Activated T-helper 1 cell treated with Interleukin-2 at 50 U/mL for 16 hours (primary cell): ENCODE data around the gene FGGY.
"Not testable (repeated sequence)": the region's sequence is repeated elsewhere in the genome, so short reads cannot be mapped to it uniquely, and the experiment has no call there.

ENCODE experiments used
- DNase-seq: peaks from one replicate; pipeline ENCODE4 v3.0.0-alpha.2; 2020; ENCODE audit warnings: low read depth

Gene FGGY

GRCh38 chr1:59288046-59288445, 8.8 kb upstream of the FGGY start:
- no peak for DNase-seq

- DNase-seq: no peak
Observed at GRCh38 chr1:59289570-59289969, 7.3 kb upstream of the FGGY start.

GRCh38 chr1:59290193-59290949, 6.5 kb upstream of the FGGY start:
- no peak for DNase-seq

- no peak for DNase-seq
Observed at GRCh38 chr1:59291561-59291960, 5.3 kb upstream of the FGGY start.

- DNase-seq: no peak
Observed at GRCh38 chr1:59292562-59292961, 4.3 kb upstream of the FGGY start.

- no peak for DNase-seq
Observed at GRCh38 chr1:59293206-59293605, 3.7 kb upstream of the FGGY start.

GRCh38 chr1:59293849-59294248, 3.0 kb upstream of the FGGY start:
- DNase-seq: no peak

GRCh38 chr1:59294423-59294822, 2.5 kb upstream of the FGGY start:
- no peak for DNase-seq

GRCh38 chr1:59295618-59296017, 1.3 kb upstream of the FGGY start:
- no peak for DNase-seq

- no peak for DNase-seq
Observed at GRCh38 chr1:59298026-59298583, 1.2 kb downstream of the FGGY start.

GRCh38 chr1:59298710-59299346, 1.9 kb downstream of the FGGY start:
- DNase-seq: no peak

GRCh38 chr1:59299670-59300069, 2.8 kb downstream of the FGGY start:
- DNase-seq: not testable (repeated sequence)

- no peak for DNase-seq
Observed at GRCh38 chr1:59302297-59302696, 5.4 kb downstream of the FGGY start.

- DNase-seq: no peak
Observed at GRCh38 chr1:59302871-59303270, 6.0 kb downstream of the FGGY start.

- DNase-seq: no peak
Observed at GRCh38 chr1:59305188-59305587, 8.3 kb downstream of the FGGY start.

- DNase-seq: no peak
Observed at GRCh38 chr1:59307591-59307990, 10.7 kb downstream of the FGGY start.

GRCh38 chr1:59308839-59309238, 11.9 kb downstream of the FGGY start:
- no peak for DNase-seq

- DNase-seq: no peak
Observed at GRCh38 chr1:59309392-59309791, 12.5 kb downstream of the FGGY start.

GRCh38 chr1:59309795-59310548, 13.1 kb downstream of the FGGY start:
- DNase-seq: no peak

- DNase-seq: no peak
Observed at GRCh38 chr1:59310549-59311250, 13.8 kb downstream of the FGGY start.

GRCh38 chr1:59314776-59315528, 18.1 kb downstream of the FGGY start:
- DNase-seq: no peak
